CD4-positive, alpha-beta T cell treated with Interferon gamma for 1 hour (primary cell): ENCODE data around the gene SMC6.
A peak's percentile ranks its signal among the peaks of the same experiment; 100 is the strongest.

ENCODE experiments used
- DNase-seq: peaks from one replicate; pipeline ENCODE4 v3.0.0-alpha.2; 2020

SMC6 gene

DNA sequence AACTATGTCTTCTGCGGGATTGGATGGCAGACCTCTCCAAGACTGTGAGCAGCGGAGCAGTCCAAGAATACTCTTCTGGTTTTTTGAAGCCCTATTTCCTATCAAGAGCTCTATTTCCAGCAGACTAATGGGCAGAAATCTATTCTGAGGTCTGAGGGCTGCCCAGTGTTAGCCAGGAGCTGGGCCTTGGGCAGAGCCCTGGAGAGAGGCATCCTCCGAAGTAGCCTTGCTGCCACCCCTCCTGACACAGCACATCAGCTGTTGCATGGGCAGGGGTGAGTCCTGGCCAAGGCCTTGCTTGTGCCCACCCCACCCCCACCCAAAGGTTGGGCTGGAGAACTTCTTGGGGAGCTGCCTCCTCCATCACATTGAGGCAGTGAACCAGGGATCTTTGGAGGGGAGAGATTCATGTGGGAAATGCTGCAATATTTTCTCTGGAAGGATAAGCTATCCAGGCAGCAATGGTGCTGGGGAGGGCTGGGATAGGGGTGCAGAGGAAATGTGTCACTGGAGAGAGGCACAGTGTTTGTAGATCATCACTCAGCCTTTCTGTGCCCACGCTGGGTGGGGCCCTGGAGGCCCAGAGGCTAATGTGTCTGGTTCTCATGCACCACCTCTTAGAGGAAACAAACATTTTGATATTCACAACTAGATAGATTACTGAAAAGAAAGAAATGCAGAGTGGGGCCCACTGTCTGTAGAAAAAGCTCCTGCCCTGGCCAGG is 108.5 kb downstream of the SMC6 start:
- no peak for DNase-seq

GRCh38 chr2:17643031-17643615 is 110.5 kb downstream of the SMC6 start:
- DNase-seq, result peak; percentile 35

GRCh38 chr2:17640406-17640805 is 113.2 kb downstream of the SMC6 start:
- DNase-seq, result no peak

GRCh38 chr2:17638196-17638743 is 115.3 kb downstream of the SMC6 start:
- no peak for DNase-seq

- no peak for DNase-seq
Observed at GRCh38 chr2:17637131-17637906, 116.3 kb downstream of the SMC6 start.

DNA sequence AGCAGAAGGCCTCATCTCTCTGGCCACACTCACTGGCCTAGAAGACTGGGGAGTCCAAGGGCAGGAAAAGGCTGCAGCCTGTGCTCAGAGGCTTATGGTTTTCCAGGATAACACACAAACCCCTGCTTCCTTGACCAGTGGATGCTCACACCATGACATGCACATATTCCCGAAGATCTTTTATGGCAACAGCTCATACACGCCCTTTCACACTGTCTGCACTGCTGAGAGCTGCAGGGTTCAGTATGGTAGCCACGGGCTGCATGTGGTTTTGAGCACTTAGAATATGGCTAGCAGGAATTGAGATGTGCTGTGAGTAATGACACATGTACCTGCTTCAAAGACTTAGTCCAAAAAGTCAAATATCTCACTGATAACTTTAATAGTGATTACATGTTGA is 117.4 kb downstream of the SMC6 start:
- DNase-seq, result no peak

- no peak for DNase-seq
Observed at GRCh38 chr2:17634997-17635396, 118.6 kb downstream of the SMC6 start.

DNA sequence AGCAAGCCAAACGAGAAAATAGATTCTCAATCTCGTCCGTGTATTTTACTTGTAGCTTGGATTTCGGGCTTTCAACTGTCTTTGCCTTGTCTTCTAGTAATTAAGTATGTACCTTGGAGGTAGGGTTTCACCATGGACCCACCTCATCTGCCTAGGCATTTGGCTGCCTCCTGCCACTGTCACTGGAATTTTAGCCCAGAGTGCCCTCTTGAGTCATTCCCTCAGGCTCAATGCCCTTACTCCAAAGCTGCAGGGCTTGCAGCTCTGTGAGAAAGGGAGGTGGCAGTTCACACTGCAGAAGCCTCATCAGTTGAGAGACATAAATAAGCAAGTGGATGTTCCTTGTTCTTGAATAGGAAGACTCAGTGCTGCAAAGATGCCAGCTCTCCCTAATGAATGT is 123.5 kb downstream of the SMC6 start:
- no peak for DNase-seq

GRCh38 chr2:17628349-17629261 is 125.0 kb downstream of the SMC6 start:
- no peak for DNase-seq

DNA sequence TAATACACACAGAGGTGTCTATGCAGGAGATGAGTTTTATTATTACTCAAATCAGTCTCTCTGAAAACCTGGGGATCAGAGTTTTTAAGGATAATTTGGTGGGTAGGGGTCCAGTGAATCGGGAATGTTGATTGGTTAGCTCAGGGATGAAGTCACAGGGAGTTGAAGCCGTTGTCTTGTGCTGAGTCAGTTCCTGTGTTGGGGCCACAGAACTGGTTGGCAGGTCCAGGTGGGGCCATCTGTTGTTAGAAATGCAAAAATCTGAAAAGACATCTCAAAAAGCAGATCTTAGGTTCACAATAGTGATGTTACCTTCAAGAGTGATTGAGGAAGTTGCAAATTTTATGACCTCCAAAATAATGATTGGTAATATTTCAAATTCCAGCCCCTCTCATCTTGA is 126.2 kb downstream of the SMC6 start:
- DNase-seq, result no peak

DNA sequence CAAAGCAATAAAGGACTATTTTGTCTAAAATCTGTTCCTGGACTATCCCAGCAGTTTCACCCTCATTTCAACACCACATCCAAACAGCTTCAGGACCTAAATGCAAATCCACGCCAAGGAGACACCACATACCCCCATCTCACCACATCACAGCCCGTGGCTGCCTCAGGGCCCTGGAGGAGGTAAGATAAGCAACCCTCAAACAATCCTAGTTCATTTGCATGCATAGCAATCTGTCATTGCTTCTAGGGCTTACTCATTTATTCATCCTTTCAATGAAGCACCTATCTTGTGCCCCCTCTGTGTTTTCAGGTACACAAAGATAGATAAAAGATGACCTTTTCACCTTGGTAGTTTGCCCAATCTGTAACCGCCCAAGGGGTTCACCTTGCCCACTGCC is 126.6 kb downstream of the SMC6 start:
- no peak for DNase-seq

DNA sequence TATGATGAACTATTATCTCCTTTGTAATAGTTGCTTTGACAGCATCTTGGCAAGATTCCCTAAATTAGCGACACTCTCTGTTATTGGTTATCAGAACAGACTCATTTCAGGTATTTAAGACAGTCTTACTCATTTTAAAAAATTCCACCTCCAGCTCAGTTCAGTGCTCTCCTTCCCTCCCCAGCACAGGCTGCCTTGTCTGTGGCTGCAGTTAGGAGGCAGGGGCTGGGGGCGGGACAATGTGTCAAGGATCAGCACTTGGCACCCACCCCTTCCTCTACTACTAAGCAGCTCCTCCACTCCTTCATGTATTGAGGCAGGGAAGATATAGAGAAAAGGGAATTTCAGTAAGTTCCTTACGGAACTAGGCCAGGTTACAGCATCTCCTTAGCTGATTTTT is 128.2 kb downstream of the SMC6 start:
- DNase-seq, result no peak

GRCh38 chr2:17621781-17622180 is 131.8 kb downstream of the SMC6 start:
- no peak for DNase-seq

DNA sequence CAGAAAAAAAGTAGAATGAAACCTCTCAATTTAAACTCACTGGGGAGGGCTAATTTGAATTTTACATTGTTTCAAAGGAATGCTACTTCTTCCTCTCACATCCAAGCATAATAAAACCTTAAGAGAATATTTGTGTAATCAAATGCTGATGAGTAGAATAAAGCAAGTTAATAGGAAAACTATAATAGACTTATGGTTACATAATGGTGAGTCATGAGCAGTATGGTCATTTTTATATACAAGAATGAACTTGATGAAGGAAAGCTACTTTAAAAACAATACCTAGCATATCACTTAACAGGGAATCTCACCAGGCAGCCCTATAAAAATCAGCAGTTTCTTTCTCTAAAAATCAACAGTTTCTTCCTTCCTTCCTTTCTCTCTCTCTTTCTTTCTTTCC is 132.8 kb downstream of the SMC6 start:
- DNase-seq, result no peak

- DNase-seq, result no peak
Observed at GRCh38 chr2:17620280-17620679, 133.3 kb downstream of the SMC6 start.

GRCh38 chr2:17617955-17618354 is 135.7 kb downstream of the SMC6 start:
- no peak for DNase-seq

DNA sequence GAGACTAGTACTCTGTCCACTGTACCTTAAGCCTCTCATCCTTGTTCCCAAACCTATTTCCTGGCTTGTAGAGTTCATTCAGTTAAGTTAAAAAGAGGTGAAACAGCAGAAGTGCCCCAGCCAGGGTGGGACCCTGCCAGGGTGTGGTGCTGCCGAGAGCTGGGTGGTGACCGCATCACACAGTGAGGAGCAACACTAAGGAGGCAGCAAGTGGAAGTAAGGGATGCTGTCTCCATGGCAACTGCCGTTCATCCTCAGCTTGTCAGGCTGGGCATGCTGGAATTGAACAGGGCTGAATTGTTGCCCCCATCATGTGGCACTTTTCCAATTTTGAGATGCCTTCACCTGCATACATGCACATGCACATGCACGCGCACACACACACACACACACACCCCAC is 136.1 kb downstream of the SMC6 start:
- DNase-seq, result no peak

- DNase-seq, result no peak
Observed at GRCh38 chr2:17616405-17616804, 137.2 kb downstream of the SMC6 start.

GRCh38 chr2:17615728-17616351 is 137.8 kb downstream of the SMC6 start:
- no peak for DNase-seq

DNA sequence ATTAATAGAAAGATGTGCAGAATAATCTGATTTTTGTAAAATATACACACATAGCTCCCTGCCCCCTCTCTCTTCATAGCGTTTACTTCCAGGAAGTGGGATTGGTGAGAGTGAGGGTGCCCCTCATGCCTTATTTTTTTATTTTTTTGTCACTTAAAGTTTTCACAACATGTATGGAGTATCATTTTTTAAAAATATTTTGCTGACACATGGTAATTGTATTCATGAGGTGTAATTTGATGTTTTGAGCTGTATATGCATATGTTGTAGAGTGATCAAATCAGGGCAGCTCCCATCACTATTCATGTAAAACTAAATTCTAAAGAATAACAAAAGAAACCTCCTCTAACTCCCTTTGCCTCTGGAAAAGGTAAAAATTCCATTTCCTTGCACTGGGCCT is 138.5 kb downstream of the SMC6 start:
- DNase-seq, result no peak

GRCh38 chr2:17614174-17614930 is 139.3 kb downstream of the SMC6 start:
- no peak for DNase-seq
